IPS-20b (cell line): ENCODE results near the gene MUC5B.

Experiments used
- H3K27ac ChIP-seq: one replicate; pipeline ENCODE4 v1.5.1; 2013; ENCODE audit warnings: low read length
- H3K27me3 ChIP-seq: 2 replicates; pipeline ENCODE4 v1.6.1; 2013; ENCODE audit warnings: mild to moderate bottlenecking, low read length, inconsistent platforms; ENCODE audit not compliant: insufficient read depth
- H3K36me3 ChIP-seq: 2 replicates; pipeline ENCODE4 v1.6.1; 2013; ENCODE audit warnings: low read depth, mild to moderate bottlenecking, inconsistent platforms, low read length, moderate library complexity; ENCODE audit not compliant: insufficient read depth
- H3K4me1 ChIP-seq: 2 replicates; pipeline ENCODE4 v1.6.1; 2013; ENCODE audit warnings: mild to moderate bottlenecking, control low read depth, inconsistent platforms, low read length, moderate library complexity; ENCODE audit not compliant: insufficient read depth
- H3K4me3 ChIP-seq: 2 replicates; pipeline ENCODE4 v1.5.1; 2013; ENCODE audit warnings: mild to moderate bottlenecking, low read length, inconsistent platforms
- H3K9ac ChIP-seq: 2 replicates; pipeline ENCODE4 v1.6.1; 2013; ENCODE audit warnings: low read depth, mild to moderate bottlenecking, inconsistent platforms, low read length, moderate library complexity
- H3K9me3 ChIP-seq: 2 replicates; pipeline ENCODE4 v1.6.1; 2013; ENCODE audit warnings: mild to moderate bottlenecking, low read depth, low read length, inconsistent platforms; ENCODE audit not compliant: insufficient read depth

Gene MUC5B

DNA sequence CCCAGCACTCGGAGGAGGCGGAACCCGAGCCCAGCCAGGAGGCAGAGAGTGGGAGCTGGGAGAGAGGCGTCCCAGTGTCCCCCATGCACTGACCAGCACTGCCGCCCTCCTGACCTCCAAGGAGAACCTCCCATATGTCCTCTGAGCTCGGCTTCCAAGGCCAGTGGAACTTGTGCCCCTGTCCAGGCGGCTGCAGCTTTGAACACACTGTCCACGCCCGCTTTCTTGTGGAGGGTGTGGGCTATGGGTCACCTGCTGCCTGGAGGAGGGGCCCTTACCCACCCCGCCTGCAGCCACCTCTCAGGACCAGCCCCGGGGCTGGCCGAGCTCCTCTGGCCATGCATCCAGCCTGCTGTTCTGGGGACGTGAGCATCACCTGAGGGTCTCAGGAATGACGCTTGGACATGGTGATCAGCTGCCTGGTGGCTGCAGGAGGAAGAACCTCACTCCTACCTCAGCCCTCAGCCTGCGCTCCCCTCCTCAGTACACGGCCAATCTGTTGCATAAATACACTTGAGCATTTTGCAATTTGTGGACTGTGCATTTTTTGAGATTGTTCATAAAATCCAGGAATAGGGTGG is 22.2 kb upstream of the MUC5B start:
- Histone ChIP-seq H3K4me1 (no peaks in the 10 kb centered on the region), H3K9ac (no peak overlapping the region), H3K36me3 (no peaks in the 10 kb centered on the region), H3K4me3 (no peak overlapping the region), H3K27ac (no peak overlapping the region), H3K27me3 (no peaks in the 10 kb centered on the region), H3K9me3 (no peaks in the 10 kb centered on the region)

DNA sequence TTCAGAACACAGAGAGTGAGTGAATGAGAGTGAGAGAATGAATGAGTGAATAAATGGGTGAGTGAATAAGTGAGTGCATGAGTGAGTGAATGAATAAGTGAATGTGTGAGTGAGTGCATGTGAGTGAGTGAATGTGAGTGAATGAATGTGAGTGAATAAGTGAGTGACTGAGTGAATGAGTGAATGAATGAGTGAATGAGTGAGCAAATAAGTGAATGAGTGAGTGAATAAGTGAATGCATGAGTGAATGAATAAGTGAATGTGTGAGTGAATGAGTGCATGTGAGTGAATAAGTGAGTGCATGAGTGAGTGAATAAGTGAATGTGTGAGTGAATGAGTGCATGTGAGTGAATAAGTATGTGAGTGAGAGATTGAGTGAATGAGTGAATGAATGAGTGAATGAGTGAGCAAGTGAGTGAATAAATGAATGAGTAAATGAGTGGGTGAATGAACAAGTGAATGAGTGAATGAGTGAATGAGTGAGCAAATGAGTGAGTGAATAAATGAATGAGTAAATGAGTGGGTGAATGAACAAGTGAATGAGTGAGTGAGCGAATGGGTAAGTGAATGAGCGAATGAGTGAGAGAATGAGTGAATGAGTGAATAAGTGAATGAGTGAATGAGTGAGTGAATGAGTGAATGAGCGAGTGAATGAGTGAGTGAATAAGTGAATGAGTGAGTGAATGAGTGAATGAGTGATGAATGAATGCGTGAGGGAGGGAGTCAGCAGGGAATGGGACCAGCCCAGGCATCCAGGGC is 21.3 kb upstream of the MUC5B start:
- Histone ChIP-seq H3K9me3 (no peaks in the 10 kb centered on the region), H3K4me3 (no peak overlapping the region), H3K4me1 (no peaks in the 10 kb centered on the region), H3K27me3 (no peaks in the 10 kb centered on the region), H3K36me3 (no peaks in the 10 kb centered on the region), H3K9ac (no peak overlapping the region), H3K27ac (no peak overlapping the region)

DNA sequence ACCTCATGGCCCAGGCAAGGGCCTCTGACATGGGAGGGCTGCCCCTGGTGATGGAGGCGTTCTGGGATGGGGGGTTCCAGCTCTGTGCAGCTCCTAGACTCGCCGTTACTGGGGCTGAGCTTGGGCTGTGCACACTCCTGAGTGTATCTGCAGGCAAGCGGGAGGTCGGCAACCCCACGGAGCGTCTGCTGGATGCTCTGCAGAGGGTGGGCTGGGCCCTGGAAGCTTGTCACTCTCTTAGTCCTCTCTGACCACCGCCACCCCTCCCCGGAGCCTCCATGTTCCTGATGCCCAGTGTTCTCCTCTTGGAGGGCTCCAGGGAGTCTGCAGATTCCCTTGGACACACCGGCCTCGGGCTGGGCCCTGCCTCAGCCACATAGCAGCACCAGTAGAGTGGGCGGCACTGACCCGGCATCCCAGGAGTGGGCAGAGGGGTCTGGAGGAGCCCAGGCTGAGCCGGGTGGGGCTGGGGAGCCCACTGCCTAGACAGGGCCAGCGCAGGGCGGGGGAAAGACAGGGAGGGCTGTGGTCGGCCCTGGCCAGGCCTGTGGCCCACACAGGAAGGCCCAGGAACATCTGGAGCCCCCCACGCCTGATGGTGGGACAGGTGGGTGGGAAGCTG is 20.6 kb upstream of the MUC5B start:
- Histone ChIP-seq H3K27me3 (no peaks in the 10 kb centered on the region), H3K4me1 (no peaks in the 10 kb centered on the region), H3K27ac (no peak overlapping the region), H3K9ac (no peak overlapping the region), H3K36me3 (no peaks in the 10 kb centered on the region), H3K4me3 (no peak overlapping the region), H3K9me3 (no peaks in the 10 kb centered on the region)

DNA sequence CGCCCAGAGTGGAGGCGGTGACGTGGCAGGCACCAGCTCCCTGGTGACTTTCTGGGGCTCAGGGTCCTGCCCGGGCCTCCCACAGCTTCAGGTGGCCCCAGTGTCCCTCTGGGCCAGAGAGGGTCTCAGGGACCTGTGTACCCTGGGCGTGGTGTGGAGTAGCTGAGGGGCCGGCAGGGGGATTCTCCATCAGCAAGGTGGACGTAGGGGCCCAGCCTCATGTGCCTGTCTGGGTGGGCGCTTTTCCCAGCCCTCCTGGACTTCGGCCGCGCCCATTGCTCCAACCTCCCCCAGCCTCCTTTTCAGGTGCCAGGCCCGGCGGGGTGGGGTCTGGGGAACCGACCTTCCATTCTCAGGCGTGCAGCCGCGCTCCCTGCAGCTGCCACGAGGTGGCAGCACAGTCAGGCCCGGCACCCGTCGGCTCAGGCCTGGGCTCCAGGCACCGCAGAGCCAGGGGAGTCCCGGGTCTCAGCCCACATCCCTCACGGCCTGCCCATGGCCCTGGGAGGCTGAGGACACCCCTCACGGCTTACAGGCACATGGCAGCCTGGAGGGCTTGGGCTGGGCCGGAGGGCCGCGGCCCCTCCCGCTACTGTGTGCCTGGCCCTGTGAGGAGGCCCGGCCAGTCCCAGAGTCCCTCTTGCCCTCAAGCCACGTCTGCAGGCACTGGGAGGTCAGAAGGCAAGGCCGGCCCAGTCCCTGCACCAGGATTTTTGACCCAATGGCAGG is 19.9 kb upstream of the MUC5B start:
- Histone ChIP-seq H3K27ac (no peak overlapping the region), H3K27me3 (no peaks in the 10 kb centered on the region), H3K9ac (no peak overlapping the region), H3K9me3 (no peaks in the 10 kb centered on the region), H3K4me3 (no peak overlapping the region), H3K4me1 (no peaks in the 10 kb centered on the region), H3K36me3 (no peaks in the 10 kb centered on the region)

DNA sequence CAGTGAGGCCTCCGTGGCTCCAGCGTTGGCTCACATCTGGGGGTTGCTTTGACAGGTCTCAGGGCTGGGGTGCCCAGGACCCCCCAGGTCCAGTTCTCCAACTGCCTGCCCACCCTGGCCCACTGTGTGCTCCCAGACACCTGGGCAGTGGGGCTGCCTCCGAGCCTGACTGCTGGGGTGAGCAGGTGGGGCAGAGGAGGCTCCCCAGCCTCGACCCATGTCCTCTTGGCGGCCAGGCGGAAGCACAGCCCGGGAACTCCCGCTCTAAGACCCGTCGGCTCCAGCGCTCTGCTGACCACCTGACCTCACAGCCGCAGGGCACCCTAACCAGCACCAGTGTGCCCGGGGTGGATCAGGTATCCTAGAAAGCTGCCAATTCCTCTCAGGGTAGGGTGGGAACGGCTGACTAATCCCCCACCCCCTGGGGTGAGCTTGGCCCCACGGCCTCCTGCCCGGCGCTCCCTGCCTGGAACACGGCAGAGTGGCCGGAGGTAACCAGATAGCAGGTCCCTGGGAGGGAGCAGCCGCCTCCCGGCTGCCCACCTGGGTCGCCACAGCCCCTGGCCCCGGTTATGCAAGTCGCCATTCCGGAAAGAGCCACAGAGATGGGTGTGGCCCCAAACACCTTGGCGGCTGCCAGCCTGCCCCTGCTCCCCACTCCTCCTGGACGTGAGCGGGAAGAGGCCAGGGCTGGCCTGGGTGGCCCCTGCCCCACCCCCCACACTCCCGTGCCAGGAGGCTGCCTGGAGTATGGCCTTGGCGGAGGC is 19.2 kb upstream of the MUC5B start:
- no peak overlapping the region for H3K9ac ChIP-seq
- no peak overlapping the region for H3K27ac ChIP-seq
- no peaks in the 10 kb centered on the region for H3K4me1 ChIP-seq
- H3K9me3 ChIP-seq, result no peaks in the 10 kb centered on the region
- no peaks in the 10 kb centered on the region for H3K36me3 ChIP-seq
- H3K4me3 ChIP-seq, result no peak overlapping the region
- H3K27me3 ChIP-seq, result no peaks in the 10 kb centered on the region

DNA sequence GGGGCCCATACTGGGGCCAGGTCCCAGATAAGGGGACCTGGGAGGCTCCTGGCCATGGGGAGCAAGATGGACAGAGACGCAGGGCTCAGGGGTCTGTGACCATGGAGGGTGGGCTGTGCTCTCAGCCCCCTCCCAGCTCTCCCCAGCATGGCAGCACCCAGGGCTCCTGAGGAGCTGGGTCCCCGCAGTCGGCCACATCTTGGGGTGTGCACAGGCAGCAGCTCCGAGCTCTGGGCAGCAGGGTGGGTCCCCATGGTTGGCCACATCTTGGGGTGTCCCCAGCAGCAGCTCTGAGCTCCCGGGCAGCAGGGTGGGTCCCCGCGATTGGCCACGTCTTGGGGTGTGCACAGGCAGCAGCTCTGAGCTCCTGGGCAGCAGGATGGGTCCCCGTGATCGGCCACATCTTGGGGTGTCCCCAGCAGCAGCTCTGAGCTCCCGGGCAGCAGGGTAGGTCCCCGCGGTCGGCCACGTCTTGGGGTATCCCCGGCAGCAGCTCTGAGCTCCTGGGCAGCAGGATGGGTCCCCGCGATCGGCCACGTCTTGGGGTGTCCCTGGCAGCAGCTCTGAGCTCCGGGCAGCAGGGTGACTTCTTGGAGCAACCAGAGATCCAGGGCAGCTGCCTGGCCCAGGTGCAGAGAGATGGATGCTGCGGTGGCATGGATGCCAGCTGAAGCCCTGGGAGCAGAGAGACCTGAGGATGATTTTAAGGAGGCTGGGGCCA is 18.3 kb upstream of the MUC5B start:
- Histone ChIP-seq H3K27ac (no peak overlapping the region), H3K36me3 (no peaks in the 10 kb centered on the region), H3K4me3 (no peak overlapping the region), H3K9ac (no peak overlapping the region), H3K27me3 (no peaks in the 10 kb centered on the region), H3K4me1 (no peaks in the 10 kb centered on the region), H3K9me3 (no peaks in the 10 kb centered on the region)

DNA sequence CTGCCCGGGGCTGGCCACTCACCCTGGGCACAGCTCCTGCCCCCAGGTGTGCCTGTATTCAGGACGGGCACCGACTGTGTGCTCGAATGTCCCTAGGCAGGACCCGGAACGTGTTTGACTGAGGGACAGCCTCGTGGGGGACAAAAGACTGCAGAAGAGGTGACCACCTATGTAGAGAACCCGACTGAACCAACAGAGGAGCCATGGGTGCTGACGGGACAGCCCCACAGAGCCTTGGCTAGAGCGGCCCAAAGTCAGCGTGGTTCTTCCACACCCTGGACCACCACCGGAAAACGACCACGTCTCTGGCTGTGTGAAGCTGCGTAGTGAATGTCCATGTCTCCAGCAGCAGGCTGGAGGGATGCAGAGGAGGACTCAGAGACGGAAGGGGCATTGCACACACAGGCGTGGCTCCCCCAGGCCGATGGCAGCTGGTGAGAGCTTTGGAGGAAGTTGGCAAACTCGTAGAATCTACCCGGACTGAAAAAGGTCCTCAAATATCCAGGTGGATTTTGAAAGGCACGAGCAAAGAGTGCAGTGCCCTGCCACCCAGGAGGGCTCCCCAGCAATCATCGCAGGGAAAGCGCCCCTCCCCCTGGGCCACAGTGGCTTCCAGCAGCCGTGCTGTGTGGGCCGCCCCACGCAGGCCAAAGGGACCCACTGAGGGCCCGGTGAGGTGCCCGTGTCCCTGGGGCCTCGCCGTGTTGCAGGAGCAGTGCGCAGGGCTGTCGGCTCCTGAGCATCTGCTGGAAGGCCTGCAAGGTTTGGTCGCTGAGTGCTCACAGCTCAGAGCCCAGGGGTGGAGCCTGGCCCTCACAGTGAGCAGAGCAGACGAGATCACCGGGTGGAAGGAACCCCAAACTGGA is 17.5 kb upstream of the MUC5B start:
- H3K9ac ChIP-seq, result no peak overlapping the region

DNA sequence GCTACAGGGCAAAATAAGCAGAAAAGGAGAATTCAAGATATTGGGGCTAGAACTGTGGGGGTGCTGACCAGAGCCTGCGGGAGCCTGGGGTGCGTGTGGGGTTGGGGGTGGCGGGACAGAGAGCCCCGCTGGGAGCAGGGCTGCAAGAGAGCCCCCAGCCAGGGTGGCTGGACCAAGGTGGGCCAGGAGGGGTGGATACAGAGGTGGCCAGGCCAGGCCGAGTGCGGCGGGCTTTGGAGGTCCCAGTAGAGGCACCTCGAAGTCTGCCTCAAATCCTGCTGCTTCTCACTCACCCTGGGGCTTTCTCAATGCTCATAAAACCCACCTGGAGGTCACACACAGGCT is 16.9 kb upstream of the MUC5B start:
- Histone ChIP-seq H3K9ac (no peak overlapping the region), H3K27ac (no peak overlapping the region), H3K36me3 (no peaks in the 10 kb centered on the region), H3K27me3 (no peaks in the 10 kb centered on the region), H3K4me3 (no peak overlapping the region), H3K4me1 (no peaks in the 10 kb centered on the region), H3K9me3 (peaks cover 9% of the 10 kb centered on the region; the same call in 1 of the 2 replicates)

More for the DNA sequence above, 17.5 kb upstream of the MUC5B start:
- peaks cover 3% of the 10 kb centered on the region; the same call in 1 of the 2 replicates for H3K9me3 ChIP-seq
- H3K27ac ChIP-seq, result no peak overlapping the region
- H3K36me3 ChIP-seq, result no peaks in the 10 kb centered on the region
- H3K4me3 ChIP-seq, result no peak overlapping the region
- H3K4me1 ChIP-seq, result no peaks in the 10 kb centered on the region
- no peaks in the 10 kb centered on the region for H3K27me3 ChIP-seq

DNA sequence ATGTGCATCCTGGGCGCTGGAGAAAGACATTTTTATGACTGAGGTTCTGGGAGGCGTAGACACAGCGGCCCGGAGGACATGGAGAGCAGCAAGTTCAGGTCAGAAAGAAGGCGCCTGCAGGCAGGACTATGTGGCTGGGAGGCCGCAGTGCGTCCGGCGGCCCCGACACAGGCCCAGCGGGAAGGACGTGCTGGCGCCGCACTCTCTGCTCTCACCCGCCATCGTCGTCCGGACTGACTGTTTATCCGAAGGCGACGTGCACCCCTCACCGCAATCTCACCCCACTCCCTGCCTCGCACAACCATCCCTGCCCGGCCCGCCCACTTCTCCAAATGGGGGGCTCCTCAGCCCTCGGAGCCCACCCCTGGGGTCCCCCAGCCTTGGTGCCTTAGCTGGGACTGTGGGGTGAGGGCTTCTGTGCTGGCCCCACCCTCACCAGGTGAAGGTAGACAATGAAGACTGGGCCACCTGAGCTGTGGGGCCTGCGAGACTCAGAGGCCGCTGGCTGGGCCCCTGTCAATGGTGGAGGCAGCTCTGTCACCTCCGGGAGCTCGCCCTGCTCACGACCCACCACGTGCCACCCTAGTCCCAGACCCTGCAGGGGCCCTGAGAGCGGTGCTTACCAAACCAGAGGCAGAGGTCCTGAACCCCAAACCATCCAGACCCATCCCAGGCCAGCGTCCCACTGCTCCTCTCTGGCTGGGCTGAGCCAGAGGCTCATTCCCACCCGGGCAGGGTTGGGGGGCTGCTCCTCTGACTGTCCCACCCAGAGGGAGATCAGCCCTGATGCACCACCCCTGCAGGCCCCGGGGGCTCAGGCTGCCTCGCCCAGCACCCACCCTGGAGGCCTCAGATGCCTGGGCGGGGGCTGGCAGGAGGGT is 16.2 kb upstream of the MUC5B start:
- Histone ChIP-seq H3K27me3 (no peaks in the 10 kb centered on the region), H3K36me3 (no peaks in the 10 kb centered on the region), H3K4me1 (no peaks in the 10 kb centered on the region), H3K27ac (no peak overlapping the region), H3K9ac (no peak overlapping the region), H3K4me3 (no peak overlapping the region), H3K9me3 (peaks cover 15% of the 10 kb centered on the region)
